ENCODE results near the gene SMIM32. TPM values are rescaled to one million over a fixed set of nuclear protein-coding genes. Genes with fewer than 3 reads are reported as not detected.
A peak's percentile ranks its signal among the peaks of the same experiment; 100 is the strongest.

The SMIM32 gene
- total RNA-seq, 4 donors from 2014 or later, result 6.4 to 21.6 (median 13.5) TPM

- H3K36me3 ChIP-seq, result no peaks in the 10 kb centered on the region
- TF ChIP-seq POLR2A (IDR thresholded peaks at IDR 0.05), result no peak
- TF ChIP-seq POLR2AphosphoS5 (IDR thresholded peaks at IDR 0.05), result no peak
- TF ChIP-seq CTCF (IDR thresholded peaks at IDR 0.05), result no peak
- no peak overlapping the region for H3K4me3 ChIP-seq
- in situ Hi-C loops (cut with MboI; ENCODE audit: low pct_ligation_motif_present in 1 of 4, low pct_unique_long_range_greater_than_20kb in 1 of 4, low sequenced_read_pairs in 3 of 4), result no loop called here
- no peak overlapping the region for H3K27ac ChIP-seq
- peaks cover 14% of the 10 kb centered on the region for H3K27me3 ChIP-seq
- no peak for DNase-seq
- no peaks in the 10 kb centered on the region for H3K9me3 ChIP-seq
- WGBS, 2 donors (ENCODE audit: low coverage in 1 of 2), result 78% methylated on average over 4 of the region's 4 CpGs; no CpG with 5 or more reads in 1 of the 2 donors
- peaks cover 0 to 12% (median 4%) of the 10 kb centered on the region in 4 donors for H3K4me1 ChIP-seq
- intact Hi-C loops (cut with DNase I; ENCODE audit: low total_unique reads), result no loop called here
These were observed 4.6 kb upstream of the SMIM32 start for GRCh38 chr5:136197462-136198142.

- peaks cover 5 to 26% (median 16%) of the 10 kb centered on the region in 4 donors for H3K4me1 ChIP-seq
- H3K27me3 ChIP-seq, result peaks cover 28% of the 10 kb centered on the region
- WGBS, 2 donors (ENCODE audit: low coverage in 1 of 2), result 63% methylated on average over 12 of the region's 12 CpGs; no CpG with 5 or more reads in 1 of the 2 donors
- no peak for TF ChIP-seq CTCF (IDR thresholded peaks at IDR 0.05)
- peak in 1 of 3 donors; percentile 6 for TF ChIP-seq POLR2AphosphoS5 (IDR thresholded peaks at IDR 0.05)
- no peak for TF ChIP-seq POLR2A (IDR thresholded peaks at IDR 0.05)
- TF ChIP-seq EP300 (IDR thresholded peaks at IDR 0.05; ENCODE audit: low read depth), result no peak
- peak overlapping the region in 1 of 4 donors; percentile 2 for H3K27ac ChIP-seq
- intact Hi-C loops (cut with DNase I; ENCODE audit: low total_unique reads) (no loop called here), in situ Hi-C loops (cut with MboI; ENCODE audit: low pct_ligation_motif_present in 1 of 4, low pct_unique_long_range_greater_than_20kb in 1 of 4, low sequenced_read_pairs in 3 of 4) (no loop called here)
- no peaks in the 10 kb centered on the region for H3K9me3 ChIP-seq
- no peaks in the 10 kb centered on the region for H3K36me3 ChIP-seq
- no peak for DNase-seq
- H3K4me3 ChIP-seq, result no peak overlapping the region
These were observed 3.2 kb upstream of the SMIM32 start for GRCh38 chr5:136195971-136196820.

GRCh38 chr5:136194576-136194975, 1.6 kb upstream of the SMIM32 start:
- Histone ChIP-seq H3K27me3 (peaks cover 32% of the 10 kb centered on the region), H3K36me3 (no peaks in the 10 kb centered on the region), H3K27ac (no peak overlapping the region), H3K4me3 (no peak overlapping the region), H3K4me1 (peaks cover 13 to 42% (median 30%) of the 10 kb centered on the region in 4 donors), H3K9me3 (no peaks in the 10 kb centered on the region)
- 83 to 92% methylated on average over 2 to 3 of the region's 3 CpGs for WGBS, 2 donors (ENCODE audit: low coverage in 1 of 2)
- no peak for DNase-seq
- intact Hi-C loops (cut with DNase I; ENCODE audit: low total_unique reads), result no loop called here
- in situ Hi-C loops (cut with MboI; ENCODE audit: low pct_ligation_motif_present in 1 of 4, low pct_unique_long_range_greater_than_20kb in 1 of 4, low sequenced_read_pairs in 3 of 4), result no loop called here
- TF ChIP-seq POLR2A (IDR thresholded peaks at IDR 0.05) (no peak), POLR2AphosphoS5 (IDR thresholded peaks at IDR 0.05) (no peak), EP300 (IDR thresholded peaks at IDR 0.05; ENCODE audit: low read depth) (no peak), CTCF (IDR thresholded peaks at IDR 0.05) (no peak)

- intact Hi-C loops (cut with DNase I; ENCODE audit: low total_unique reads), result no loop called here
- H3K9me3 ChIP-seq, result no peaks in the 10 kb centered on the region
- no peaks in the 10 kb centered on the region for H3K36me3 ChIP-seq
- DNase-seq, result no peak
- H3K27me3 ChIP-seq, result peaks cover 32% of the 10 kb centered on the region
- peak overlapping the region; percentile 74 to 82 (median 76) for H3K27ac ChIP-seq
- in situ Hi-C loops (cut with MboI; ENCODE audit: low pct_ligation_motif_present in 1 of 4, low pct_unique_long_range_greater_than_20kb in 1 of 4, low sequenced_read_pairs in 3 of 4), result no loop called here
- TF ChIP-seq CTCF (IDR thresholded peaks at IDR 0.05) (no peak), POLR2A (IDR thresholded peaks at IDR 0.05) (no peak), POLR2AphosphoS5 (IDR thresholded peaks at IDR 0.05) (no peak), EP300 (IDR thresholded peaks at IDR 0.05; ENCODE audit: low read depth) (no peak)
- H3K4me3 ChIP-seq, result peak overlapping the region in 3 of 4 donors; percentile 52 to 74 (median 52)
- peaks cover 13 to 53% (median 39%) of the 10 kb centered on the region in 4 donors for H3K4me1 ChIP-seq
- 45% methylated on average over 18 of the region's 18 CpGs; no CpG with 5 or more reads in 1 of the 2 donors for WGBS, 2 donors (ENCODE audit: low coverage in 1 of 2)
These were observed 467 bp upstream of the SMIM32 start for GRCh38 chr5:136193322-136193935.
